Karpas-422 (cell line): ENCODE data around the gene CLRN3. TPM values are rescaled to one million over a fixed set of nuclear protein-coding genes. Genes with fewer than 3 reads are reported as not detected.

Experiments used
- DNase-seq: peaks from one replicate; pipeline ENCODE4 v3.0.0-alpha.2; 2015
- H2AFZ ChIP-seq: fragments of 200-600 bp; sonication (generic); 2 replicates; pipeline ENCODE4 v1.6.1; 2014; ENCODE audit warnings: antibody characterized with exemption, low read length, mixed read lengths
- H3K27ac ChIP-seq: fragments of 200-600 bp; sonication (generic); 2 replicates; pipeline ENCODE4 v1.5.1; 2014; ENCODE audit warnings: mild to moderate bottlenecking, low read length, moderate library complexity
- H3K27me3 ChIP-seq: fragments of 200-600 bp; sonication (generic); 2 replicates; pipeline ENCODE4 v1.6.1; 2014; ENCODE audit warnings: low read length, mixed read lengths
- H3K36me3 ChIP-seq: fragments of 200-600 bp; sonication (generic); 2 replicates; pipeline ENCODE4 v1.6.1; 2014; ENCODE audit warnings: low read length, mixed read lengths; ENCODE audit not compliant: insufficient read depth
- H3K4me1 ChIP-seq: fragments of 200-600 bp; sonication (generic); 2 replicates; pipeline ENCODE4 v1.6.1; 2014; ENCODE audit warnings: mild to moderate bottlenecking, low read length, mixed read lengths
- H3K4me2 ChIP-seq: fragments of 200-600 bp; sonication (generic); 2 replicates; pipeline ENCODE4 v1.6.1; 2014; ENCODE audit warnings: low read length, low read depth, mild to moderate bottlenecking; ENCODE audit not compliant: poor library complexity, severe bottlenecking
- H3K4me3 ChIP-seq: fragments of 200-600 bp; sonication (generic); 2 replicates; pipeline ENCODE4 v1.5.1; 2014; ENCODE audit warnings: mild to moderate bottlenecking, antibody characterized with exemption, low read length, mixed read lengths
- H3K79me2 ChIP-seq: fragments of 200-600 bp; sonication (generic); 2 replicates; pipeline ENCODE4 v1.6.1; 2014; ENCODE audit warnings: mild to moderate bottlenecking, low read length, mixed read lengths
- H3K9ac ChIP-seq: fragments of 200-600 bp; sonication (generic); 2 replicates; pipeline ENCODE4 v1.6.0; 2014; ENCODE audit warnings: low read length
- H3K9me2 ChIP-seq: fragments of 200-600 bp; sonication (generic), shearing (Covaris generic); replicated peaks from 2 replicates; pipeline ENCODE4 v1.6.0; 2014; ENCODE audit warnings: mild to moderate bottlenecking, low read length, moderate library complexity; ENCODE audit not compliant: insufficient read depth
- H3K9me3 ChIP-seq: fragments of 300-700, 200-600 bp; sonication (generic); 2 replicates; pipeline ENCODE4 v1.6.1; 2014; ENCODE audit warnings: low read length, mixed read lengths
- H4K20me1 ChIP-seq: fragments of 200-600 bp; sonication (generic); 2 replicates; pipeline ENCODE4 v1.6.1; 2014; ENCODE audit warnings: mild to moderate bottlenecking, antibody characterized with exemption, low read length, low read depth; ENCODE audit not compliant: insufficient read depth
- total RNA-seq: library from RNA; depleted of rRNA; stranded (reverse); fragments of >200 nt; shearing (Covaris generic); gene quantifications from 2 replicates; pipeline ENCODE4 v1.2.3, GENCODE V29; 2014; ENCODE audit warnings: low replicate concordance

Gene CLRN3
- total RNA-seq, 1 experiment from 2014 or later, result not detected

DNA sequence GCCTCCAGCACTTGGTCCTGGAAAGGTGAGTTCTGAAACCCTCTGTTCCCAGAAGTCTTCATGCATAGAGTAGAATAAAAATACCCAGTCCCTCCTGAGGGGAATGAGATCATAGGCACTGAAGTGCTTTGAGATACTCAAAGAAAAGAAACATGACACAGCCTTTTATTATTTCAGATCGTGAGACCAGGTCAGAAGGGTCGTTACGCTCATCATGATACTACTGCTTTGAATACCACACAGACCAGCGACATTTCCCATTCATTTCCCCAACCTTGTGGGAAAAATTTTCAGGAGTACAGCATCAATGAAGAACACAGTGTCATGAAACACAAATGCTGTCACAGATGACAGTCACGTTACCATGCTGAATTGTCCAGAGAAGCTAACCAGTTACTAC, 15.0 kb downstream of the CLRN3 start:
- H3K4me1 ChIP-seq, result no peaks in the 10 kb centered on the region
- H3K36me3 ChIP-seq, result no peaks in the 10 kb centered on the region
- H2AFZ ChIP-seq, result no peak overlapping the region
- no peak overlapping the region for H3K9ac ChIP-seq
- H3K4me3 ChIP-seq, result no peak overlapping the region
- no peaks in the 10 kb centered on the region for H3K9me3 ChIP-seq
- H3K4me2 ChIP-seq, result no peak overlapping the region
- H3K9me2 ChIP-seq, result no peaks in the 10 kb centered on the region
- H3K27me3 ChIP-seq, result no peaks in the 10 kb centered on the region
- no peak for DNase-seq
- H3K79me2 ChIP-seq, result no peaks in the 10 kb centered on the region
- no peak overlapping the region for H3K27ac ChIP-seq
- no peaks in the 10 kb centered on the region for H4K20me1 ChIP-seq

GRCh38 chr10:127877116-127877515, 15.6 kb downstream of the CLRN3 start:
- Histone ChIP-seq H3K27ac (no peak overlapping the region), H3K79me2 (no peaks in the 10 kb centered on the region), H3K9me3 (no peaks in the 10 kb centered on the region), H3K9me2 (no peaks in the 10 kb centered on the region), H3K4me3 (no peak overlapping the region), H3K27me3 (no peaks in the 10 kb centered on the region), H2AFZ (no peak overlapping the region), H4K20me1 (no peaks in the 10 kb centered on the region), H3K4me2 (no peak overlapping the region), H3K36me3 (no peaks in the 10 kb centered on the region), H3K9ac (no peak overlapping the region), H3K4me1 (no peaks in the 10 kb centered on the region)
- no peak for DNase-seq

DNA sequence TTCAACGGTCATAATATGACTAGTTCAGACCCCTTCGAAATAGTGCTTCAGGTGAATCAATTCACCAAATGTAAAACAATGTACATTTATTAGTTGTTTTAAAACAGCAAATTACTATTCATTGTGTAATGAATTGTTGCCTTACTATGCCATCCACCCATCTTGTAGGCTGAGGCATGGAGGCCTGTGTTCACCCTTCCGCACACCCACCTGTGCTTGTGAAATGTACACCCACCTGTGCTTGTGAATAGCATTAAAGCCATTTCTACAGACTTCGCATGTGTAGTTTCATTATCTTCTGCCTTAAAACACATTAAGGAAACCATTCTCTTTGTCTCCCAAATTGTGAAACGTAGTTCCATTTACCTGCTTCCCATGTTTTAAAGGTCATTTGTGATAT, 16.8 kb downstream of the CLRN3 start:
- no peaks in the 10 kb centered on the region for H3K4me1 ChIP-seq

GRCh38 chr10:127875449-127875765, 17.3 kb downstream of the CLRN3 start:
- Histone ChIP-seq H3K4me2 (no peak overlapping the region), H3K36me3 (no peaks in the 10 kb centered on the region), H3K79me2 (no peaks in the 10 kb centered on the region), H3K27ac (no peak overlapping the region), H3K9me3 (no peaks in the 10 kb centered on the region), H3K9me2 (no peaks in the 10 kb centered on the region), H3K27me3 (no peaks in the 10 kb centered on the region), H3K9ac (no peak overlapping the region), H2AFZ (no peak overlapping the region), H4K20me1 (no peaks in the 10 kb centered on the region), H3K4me3 (no peak overlapping the region), H3K4me1 (no peaks in the 10 kb centered on the region)
- DNase-seq, result no peak

More for the DNA sequence above, 16.8 kb downstream of the CLRN3 start:
- no peak overlapping the region for H3K4me3 ChIP-seq
- H3K9me3 ChIP-seq, result no peaks in the 10 kb centered on the region
- no peak overlapping the region for H3K9ac ChIP-seq
- no peak overlapping the region for H3K27ac ChIP-seq
- H2AFZ ChIP-seq, result no peak overlapping the region
- no peaks in the 10 kb centered on the region for H3K9me2 ChIP-seq
- no peaks in the 10 kb centered on the region for H3K27me3 ChIP-seq
- no peak for DNase-seq
- no peaks in the 10 kb centered on the region for H3K79me2 ChIP-seq
- H3K36me3 ChIP-seq, result no peaks in the 10 kb centered on the region
- H4K20me1 ChIP-seq, result no peaks in the 10 kb centered on the region
- H3K4me2 ChIP-seq, result no peak overlapping the region

GRCh38 chr10:127874671-127875448, 17.9 kb downstream of the CLRN3 start:
- Histone ChIP-seq H4K20me1 (no peaks in the 10 kb centered on the region), H3K4me1 (no peaks in the 10 kb centered on the region)

DNA sequence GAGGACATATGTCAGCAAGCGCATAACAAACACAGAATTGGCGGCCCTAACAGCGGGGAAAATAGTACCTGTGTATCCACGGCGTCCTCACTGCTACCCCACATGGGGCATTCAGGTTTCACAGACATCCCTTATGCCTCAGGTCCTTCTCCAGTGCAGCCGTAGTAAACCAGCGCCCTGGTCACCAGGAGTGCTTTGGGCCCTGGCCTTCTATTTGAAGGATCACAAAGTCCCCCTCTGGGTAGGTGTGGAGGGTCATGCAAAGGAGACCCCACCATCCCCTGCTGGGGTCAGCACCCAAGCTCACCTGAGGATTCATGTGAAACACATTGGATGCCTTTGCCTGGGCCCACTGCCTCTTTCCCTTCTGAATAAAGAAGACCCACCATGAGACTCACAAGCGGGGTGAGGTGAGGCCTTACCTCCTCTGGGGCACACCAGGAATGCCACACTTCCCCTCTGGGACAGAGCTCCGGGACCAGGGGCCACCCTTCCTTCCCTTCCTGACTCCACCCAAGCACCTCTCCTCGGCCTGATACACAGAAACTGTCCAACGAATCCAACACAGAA, 18.8 kb downstream of the CLRN3 start:
- Histone ChIP-seq H3K4me3 (no peak overlapping the region), H3K27me3 (no peaks in the 10 kb centered on the region), H3K9ac (no peak overlapping the region), H3K9me2 (no peaks in the 10 kb centered on the region), H3K36me3 (no peaks in the 10 kb centered on the region), H4K20me1 (no peaks in the 10 kb centered on the region), H3K27ac (no peak overlapping the region), H3K79me2 (no peaks in the 10 kb centered on the region), H3K9me3 (no peaks in the 10 kb centered on the region), H3K4me2 (no peak overlapping the region), H3K4me1 (no peaks in the 10 kb centered on the region), H2AFZ (no peak overlapping the region)
- DNase-seq, result no peak

More at GRCh38 chr10:127874671-127875448, 17.9 kb downstream of the CLRN3 start:
- H3K79me2 ChIP-seq, result no peaks in the 10 kb centered on the region
- no peak overlapping the region for H3K4me3 ChIP-seq
- no peaks in the 10 kb centered on the region for H3K36me3 ChIP-seq
- no peaks in the 10 kb centered on the region for H3K9me3 ChIP-seq
- no peak overlapping the region for H3K9ac ChIP-seq
- no peak overlapping the region for H2AFZ ChIP-seq
- no peak for DNase-seq
- no peaks in the 10 kb centered on the region for H3K9me2 ChIP-seq
- H3K4me2 ChIP-seq, result no peak overlapping the region
- no peaks in the 10 kb centered on the region for H3K27me3 ChIP-seq
- no peak overlapping the region for H3K27ac ChIP-seq

DNA sequence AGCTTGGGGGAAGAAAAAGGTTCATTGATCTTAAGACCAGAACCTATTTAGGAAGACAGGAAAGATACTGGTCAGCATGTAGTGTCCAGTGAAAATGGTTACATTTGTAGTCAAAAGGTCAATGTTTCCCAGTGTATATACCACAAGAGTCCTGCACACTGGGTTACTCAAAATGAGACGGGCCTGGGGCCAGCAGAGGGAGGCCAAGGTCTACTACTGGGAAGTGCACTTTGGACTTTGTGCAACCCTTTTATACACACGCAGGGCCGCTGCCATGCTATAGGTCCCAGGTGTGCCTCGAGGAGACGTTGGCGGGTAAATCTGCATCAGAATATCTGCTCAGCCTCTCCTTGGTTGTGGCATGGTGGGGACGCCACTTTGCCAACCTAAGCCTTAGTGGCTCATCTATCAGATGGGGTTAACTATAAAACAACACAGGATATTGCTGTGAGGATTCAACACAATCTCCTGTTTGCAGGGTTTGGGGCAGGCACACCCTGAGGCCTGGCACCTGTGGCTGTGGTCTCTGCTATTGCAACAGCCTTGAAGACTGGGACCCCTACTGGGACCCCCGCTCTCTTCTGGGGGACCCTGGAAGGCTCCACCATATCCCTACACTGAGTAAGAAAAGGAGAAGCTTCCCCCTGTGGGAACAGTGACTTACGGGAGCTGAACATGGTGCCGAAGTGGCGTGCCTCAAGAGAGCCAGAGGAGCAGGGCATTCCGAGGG, 19.7 kb downstream of the CLRN3 start:
- no peak overlapping the region for H3K9ac ChIP-seq
- no peaks in the 10 kb centered on the region for H3K79me2 ChIP-seq
- peak; percentile 58 for DNase-seq
- no peaks in the 10 kb centered on the region for H3K9me3 ChIP-seq
- H3K9me2 ChIP-seq, result no peaks in the 10 kb centered on the region
- H3K36me3 ChIP-seq, result no peaks in the 10 kb centered on the region
- H4K20me1 ChIP-seq, result no peaks in the 10 kb centered on the region
- H2AFZ ChIP-seq, result no peak overlapping the region
- no peaks in the 10 kb centered on the region for H3K27me3 ChIP-seq
- no peak overlapping the region for H3K4me3 ChIP-seq
- H3K27ac ChIP-seq, result no peak overlapping the region
- no peaks in the 10 kb centered on the region for H3K4me1 ChIP-seq
- H3K4me2 ChIP-seq, result no peak overlapping the region

- Histone ChIP-seq H2AFZ (no peak overlapping the region), H3K4me1 (no peaks in the 10 kb centered on the region), H3K9me2 (no peaks in the 10 kb centered on the region), H3K4me3 (no peak overlapping the region), H3K36me3 (no peaks in the 10 kb centered on the region), H4K20me1 (no peaks in the 10 kb centered on the region), H3K79me2 (no peaks in the 10 kb centered on the region), H3K9me3 (no peaks in the 10 kb centered on the region), H3K4me2 (no peak overlapping the region), H3K27ac (no peak overlapping the region), H3K27me3 (no peaks in the 10 kb centered on the region), H3K9ac (no peak overlapping the region)
- DNase-seq, result no peak
Observed at GRCh38 chr10:127872011-127872761, 20.6 kb downstream of the CLRN3 start.
